MM.1S (cell line): ENCODE data around the gene TARDBP.

ENCODE experiments used
- EZH2 ChIP-seq: fragments of 300-600 bp; sonication (generic); optimal IDR thresholded peaks from 2 replicates; pipeline ENCODE3; 2017; ENCODE audit warnings: low read depth, mild to moderate bottlenecking, antibody characterized with exemption, low read length, mixed read lengths
- EZH2phosphoT487 ChIP-seq: fragments of 300-600 bp; sonication (generic); IDR thresholded peaks from 2 replicates; pipeline ENCODE4 v1.6.1; 2018; ENCODE audit warnings: antibody characterized with exemption, low read length
- TF ChIP-seq, protein P1 (sequence below): fragments of 300-600 bp; sonication (generic); IDR thresholded peaks from 2 replicates; pipeline ENCODE4 v1.5.1; 2016; ENCODE audit warnings: antibody characterized with exemption, low read length, mixed read lengths

DNA sequence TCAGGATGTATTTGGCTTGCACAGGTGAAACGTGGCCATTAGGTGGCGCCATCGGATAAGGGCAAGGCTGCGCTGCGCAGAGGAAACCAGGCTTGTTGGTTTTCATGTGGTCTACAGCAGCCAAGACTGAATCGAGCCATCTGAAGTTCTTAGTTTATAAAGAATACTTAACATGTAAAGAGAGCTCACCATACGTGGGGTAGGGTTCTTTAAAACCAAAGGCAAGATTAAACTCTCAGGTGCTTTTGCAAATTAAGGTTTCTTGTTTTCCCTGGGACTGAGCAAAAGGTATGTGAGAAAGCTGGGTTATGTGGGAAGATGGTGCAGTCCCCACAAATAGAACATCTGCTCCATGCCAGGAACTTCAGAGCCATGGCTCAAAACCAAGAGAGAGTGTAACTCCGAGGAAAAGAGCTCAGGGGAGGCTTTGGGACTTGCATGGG, 25.3 kb downstream of the TARDBP start:
- TF ChIP-seq EZH2: no peak
- TF ChIP-seq, protein P1, sequence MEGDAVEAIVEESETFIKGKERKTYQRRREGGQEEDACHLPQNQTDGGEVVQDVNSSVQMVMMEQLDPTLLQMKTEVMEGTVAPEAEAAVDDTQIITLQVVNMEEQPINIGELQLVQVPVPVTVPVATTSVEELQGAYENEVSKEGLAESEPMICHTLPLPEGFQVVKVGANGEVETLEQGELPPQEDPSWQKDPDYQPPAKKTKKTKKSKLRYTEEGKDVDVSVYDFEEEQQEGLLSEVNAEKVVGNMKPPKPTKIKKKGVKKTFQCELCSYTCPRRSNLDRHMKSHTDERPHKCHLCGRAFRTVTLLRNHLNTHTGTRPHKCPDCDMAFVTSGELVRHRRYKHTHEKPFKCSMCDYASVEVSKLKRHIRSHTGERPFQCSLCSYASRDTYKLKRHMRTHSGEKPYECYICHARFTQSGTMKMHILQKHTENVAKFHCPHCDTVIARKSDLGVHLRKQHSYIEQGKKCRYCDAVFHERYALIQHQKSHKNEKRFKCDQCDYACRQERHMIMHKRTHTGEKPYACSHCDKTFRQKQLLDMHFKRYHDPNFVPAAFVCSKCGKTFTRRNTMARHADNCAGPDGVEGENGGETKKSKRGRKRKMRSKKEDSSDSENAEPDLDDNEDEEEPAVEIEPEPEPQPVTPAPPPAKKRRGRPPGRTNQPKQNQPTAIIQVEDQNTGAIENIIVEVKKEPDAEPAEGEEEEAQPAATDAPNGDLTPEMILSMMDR: peak; percentile 99
- no peak for TF ChIP-seq EZH2phosphoT487
